Measurements from ENCODE around the gene CES3. TPM values are rescaled to one million over a fixed set of nuclear protein-coding genes. Genes with fewer than 3 reads are reported as not detected.

The CES3 gene
- polyA plus RNA-seq, 2 of the 4 experiments (the other 2 are of a cell fraction) = 2.1 to 3.8 TPM

- peak; percentile 38 to 52; a peak in 5 of 6 replicates for ATAC-seq
- Histone ChIP-seq H3K4me3 (no peak overlapping the region), H3K4me1 (peaks cover 13% of the 10 kb centered on the region), H3K9me3 (no peaks in the 10 kb centered on the region), H3K4me2 (0 out of 3 replicates have a peak overlapping the region, but pooled peaks have one; percentile 20), H3K27ac (peak overlapping the region; percentile 25 to 35; a peak in 3 of 6 replicates)
- CTCF ChIA-PET = interaction anchor here (0.7 to 15.9 kb wide), 12 partner anchors 4 to 356 kb away, joined by 3 to 216 read pairs (median 4); partner anchors contain the start of genes B3GNT9, CES3, FBXL8 and LRRC36
- 52% methylated on average over 10 of the region's 10 CpGs for WGBS (ENCODE audit: missing lambda C conversion rate)
- DNase-seq (ENCODE audit: low read depth in 1 of 2, low spot score in 1 of 2) = peak in 1 of 2 experiments; percentile 39
- POLR2A ChIA-PET = no interaction called here
- no peak for TF ChIP-seq MAFK (IDR thresholded peaks at IDR 0.05; ENCODE audit: partially characterized antibody)
- TF ChIP-seq GATA3 (IDR thresholded peaks at IDR 0.05; ENCODE audit: borderline replicate concordance) = peak; percentile 55; the same call in 1 of the 2 replicates
- 0 out of 5 replicates have a peak, but pooled peaks of 1 of the 2 experiments have one; percentile 30 for TF ChIP-seq JUN (IDR thresholded peaks at IDR 0.05)
- TF ChIP-seq ZFP36 (IDR thresholded peaks at IDR 0.05; ENCODE audit: borderline replicate concordance, partially characterized antibody) = peak; percentile 24
- no peak for FAIRE-seq
Measured at GRCh38 chr16:66970775-66971720, 10.0 kb downstream of the CES3 start.

GRCh38 chr16:66972983-66973382, 11.9 kb downstream of the CES3 start:
- 85% methylated on average over 9 of the region's 9 CpGs for WGBS (ENCODE audit: missing lambda C conversion rate)
- ChIA-PET CTCF (interaction anchor here (0.5 to 13.7 kb wide), 15 partner anchors 10 to 288 kb away, joined by 3 to 216 read pairs (median 3); partner anchors contain the start of genes B3GNT9, CES3, FBXL8 and NOL3), POLR2A (no interaction called here)
- Histone ChIP-seq H3K4me2 (no peak overlapping the region), H3K9me3 (no peaks in the 10 kb centered on the region), H3K4me3 (no peak overlapping the region), H3K4me1 (peaks cover 13% of the 10 kb centered on the region), H3K27ac (peak overlapping the region in 1 of 2 experiments; percentile 45; a peak in 3 of 6 replicates)
- DNase-seq (ENCODE audit: low read depth in 1 of 2, low spot score in 1 of 2) (no peak), FAIRE-seq (no peak), ATAC-seq (no peak)
- no peak for TF ChIP-seq ZFP36 (IDR thresholded peaks at IDR 0.05; ENCODE audit: borderline replicate concordance, partially characterized antibody)
- no peak for TF ChIP-seq KDM1A (IDR thresholded peaks at IDR 0.05; ENCODE audit: low read depth)
- TF ChIP-seq SMC3 (IDR thresholded peaks at IDR 0.05) = no peak
- no peak for TF ChIP-seq NPAS2 (CRISPR knock-in tag; IDR thresholded peaks at IDR 0.05; ENCODE audit: borderline replicate concordance)
- no peak for TF ChIP-seq CBX8 (IDR thresholded peaks at IDR 0.05)
- TF ChIP-seq EHMT2 (IDR thresholded peaks at IDR 0.05; ENCODE audit: low read depth) = no peak
- no peak for TF ChIP-seq HOXA7 (CRISPR knock-in tag; IDR thresholded peaks at IDR 0.05)
- no peak for TF ChIP-seq BHLHE40 (IDR thresholded peaks at IDR 0.05; ENCODE audit: low read depth, low read length)
- no peak for TF ChIP-seq BCL3 (IDR thresholded peaks at IDR 0.05)
- no peak for TF ChIP-seq HEYL (CRISPR knock-in tag; IDR thresholded peaks at IDR 0.05)
- TF ChIP-seq CTCF (IDR thresholded peaks at IDR 0.05) = no peak
- TF ChIP-seq CHD2 (IDR thresholded peaks at IDR 0.05; ENCODE audit: low read length, partially characterized antibody) = no peak
- no peak for TF ChIP-seq KDM5A (IDR thresholded peaks at IDR 0.05)

GRCh38 chr16:66973716-66974115, 12.7 kb downstream of the CES3 start:
- Histone ChIP-seq H3K4me2 (no peak overlapping the region), H3K4me3 (no peak overlapping the region), H3K27ac (0 out of 6 replicates have a peak overlapping the region, but pooled peaks of 1 of the 2 experiments have one; percentile 9), H3K9me3 (no peaks in the 10 kb centered on the region), H3K4me1 (peaks cover 13% of the 10 kb centered on the region)
- WGBS (ENCODE audit: missing lambda C conversion rate) = 66% methylated on average over 5 of the region's 6 CpGs
- CTCF ChIA-PET = interaction anchor here (0.5 to 13.7 kb wide), 15 partner anchors 10 to 213 kb away, joined by 3 to 216 read pairs (median 4); partner anchors contain the start of genes B3GNT9, CES3, EXOC3L1 and FBXL8
- no peak for FAIRE-seq
- ATAC-seq = no peak
- DNase-seq (ENCODE audit: low read depth in 1 of 2, low spot score in 1 of 2) = no peak
- POLR2A ChIA-PET = no interaction called here
- TF ChIP-seq POLR2AphosphoS2 (conservative IDR thresholded peaks at IDR 0.05; ENCODE audit: low read length) (no peak), MAFK (IDR thresholded peaks at IDR 0.05; ENCODE audit: partially characterized antibody) (no peak), JUNB (IDR thresholded peaks at IDR 0.05) (no peak), HOXA7 (CRISPR knock-in tag; IDR thresholded peaks at IDR 0.05) (no peak), RARB (CRISPR knock-in tag; IDR thresholded peaks at IDR 0.05) (no peak), JUN (IDR thresholded peaks at IDR 0.05) (no peak), KDM5A (IDR thresholded peaks at IDR 0.05) (no peak), CBX2 (IDR thresholded peaks at IDR 0.05; ENCODE audit: borderline replicate concordance, low read depth) (no peak), BCL3 (IDR thresholded peaks at IDR 0.05) (no peak), ZC3H11A (IDR thresholded peaks at IDR 0.05) (no peak), POLR2A (IDR thresholded peaks at IDR 0.05; ENCODE audit: low read length) (no peak), EHF (CRISPR knock-in tag; IDR thresholded peaks at IDR 0.05) (no peak), NR3C1 (IDR thresholded peaks at IDR 0.05) (no peak), TP53 (CRISPR knock-in tag; IDR thresholded peaks at IDR 0.05) (no peak), USF2 (IDR thresholded peaks at IDR 0.05) (no peak), NFE2L2 (conservative IDR thresholded peaks at IDR 0.05; ENCODE audit: low read length) (no peak), ZNF302 (CRISPR knock-in tag; IDR thresholded peaks at IDR 0.05) (no peak)
